Activated CD8-positive, alpha-beta T cell treated with anti-CD3 and anti-CD28 coated beads for 36 hours (primary cell): ENCODE measurements around the gene PPP1R26. TPM values are rescaled to one million over a fixed set of nuclear protein-coding genes. Genes with fewer than 3 reads are reported as not detected.
"Not testable (repeated sequence)": the region's sequence is repeated elsewhere in the genome, so short reads cannot be mapped to it uniquely, and the experiment has no call there.

Experiments
- ATAC-seq: fragments of 200-7000 bp; cut with Tn5 transposase; one replicate; pipeline ENCODE4 v1.10.0; 2021; ENCODE audit warnings: mild to moderate bottlenecking, moderate library complexity
- CTCF ChIA-PET: fragments of 350-600 bp; sonication (Branson Sonifier 250); formaldehyde crosslinking; loops from one replicate; lab custom pipeline; 2021; ENCODE audit warnings: antibody characterized with exemption; lab: Charles Lee
- POLR2A ChIA-PET: fragments of 350-600 bp; sonication (Branson Sonifier 250); formaldehyde crosslinking; loops from one replicate; lab custom pipeline; 2021; ENCODE audit warnings: antibody characterized with exemption; lab: Charles Lee
- DNase-seq: peaks from one replicate; pipeline ENCODE4 v3.0.0-alpha.2; 2020
- H3K27ac Mint-ChIP-seq: one replicate; pipeline ENCODE4 v1.8.0; 2021; ENCODE audit warnings: mild to moderate bottlenecking, mixed read lengths
- H3K27me3 Mint-ChIP-seq: one replicate; pipeline ENCODE4 v1.8.0; 2021; ENCODE audit warnings: mixed read lengths
- H3K36me3 Mint-ChIP-seq: one replicate; pipeline ENCODE4 v1.8.0; 2021; ENCODE audit warnings: low read depth, mixed read lengths
- H3K4me1 Mint-ChIP-seq: one replicate; pipeline ENCODE4 v1.8.0; 2021; ENCODE audit warnings: low read depth, mixed read lengths
- H3K4me3 Mint-ChIP-seq: one replicate; pipeline ENCODE4 v1.8.0; 2021; ENCODE audit warnings: mild to moderate bottlenecking, moderate library complexity, mixed read lengths
- H3K9me3 Mint-ChIP-seq: one replicate; pipeline ENCODE4 v1.8.0; 2021; ENCODE audit warnings: mixed read lengths
- intact Hi-C: fragments of 100-400 bp; cut with micrococcal nuclease; formaldehyde crosslinking; loops from one replicate; pipeline ENCODE4 v1.10.0; 2022
- total RNA-seq, 2 experiments: library from RNA; stranded (reverse); gene quantifications; one replicate each; pipeline ENCODE4 v1.2.3, GENCODE V29; 2021
- TF ChIP-seq, protein P1 (sequence below): fragments of 200-600 bp; IDR thresholded peaks from one replicate; pipeline ENCODE4 v1.8.0; 2022; ENCODE audit warnings: antibody characterized with exemption, mild to moderate bottlenecking

Gene PPP1R26
- total RNA-seq, 2 experiments from 2014 or later = 0.54 to 0.58 TPM

DNA sequence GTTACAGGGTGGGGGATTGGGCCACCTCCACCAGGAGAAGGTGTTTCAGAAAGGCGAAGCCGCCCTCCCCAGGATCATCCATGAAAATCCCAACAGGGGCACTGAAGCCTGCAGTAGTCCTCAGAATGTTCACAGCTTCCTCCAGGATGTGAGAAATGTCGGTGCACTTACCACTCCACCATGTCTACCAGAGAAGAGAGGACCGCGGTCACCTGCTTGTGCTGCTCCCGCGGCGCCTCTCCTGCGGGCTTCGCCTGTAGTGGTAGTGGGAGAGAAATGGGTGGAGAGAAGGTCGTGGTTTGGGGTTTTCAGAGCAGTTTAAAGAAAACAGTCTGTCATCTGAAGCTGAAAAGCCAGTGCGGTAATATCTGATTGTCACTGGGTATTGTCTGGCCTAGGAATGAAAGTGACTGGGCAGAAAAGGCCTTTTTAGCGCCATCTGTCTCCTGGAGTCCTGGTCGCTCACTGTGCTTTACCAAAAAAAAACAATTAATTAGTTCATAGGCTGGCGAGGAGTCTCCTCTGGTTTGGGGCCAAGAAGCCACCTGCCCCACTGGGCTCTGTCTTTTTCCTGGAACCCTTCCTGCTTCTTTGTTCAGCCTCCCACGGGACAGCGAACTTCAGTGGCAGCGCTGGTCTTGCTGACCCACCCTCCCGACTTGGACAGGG, 23.0 kb upstream of the PPP1R26 start:
- POLR2A ChIA-PET = no interaction called here
- no peak overlapping the region for H3K4me3 Mint-ChIP-seq
- H3K27ac Mint-ChIP-seq = no peak overlapping the region
- H3K36me3 Mint-ChIP-seq = no peaks in the 10 kb centered on the region
- H3K4me1 Mint-ChIP-seq = no peaks in the 10 kb centered on the region
- H3K27me3 Mint-ChIP-seq = peaks cover 27% of the 10 kb centered on the region
- ATAC-seq (no peak), DNase-seq (no peak)
- TF ChIP-seq, protein P1, sequence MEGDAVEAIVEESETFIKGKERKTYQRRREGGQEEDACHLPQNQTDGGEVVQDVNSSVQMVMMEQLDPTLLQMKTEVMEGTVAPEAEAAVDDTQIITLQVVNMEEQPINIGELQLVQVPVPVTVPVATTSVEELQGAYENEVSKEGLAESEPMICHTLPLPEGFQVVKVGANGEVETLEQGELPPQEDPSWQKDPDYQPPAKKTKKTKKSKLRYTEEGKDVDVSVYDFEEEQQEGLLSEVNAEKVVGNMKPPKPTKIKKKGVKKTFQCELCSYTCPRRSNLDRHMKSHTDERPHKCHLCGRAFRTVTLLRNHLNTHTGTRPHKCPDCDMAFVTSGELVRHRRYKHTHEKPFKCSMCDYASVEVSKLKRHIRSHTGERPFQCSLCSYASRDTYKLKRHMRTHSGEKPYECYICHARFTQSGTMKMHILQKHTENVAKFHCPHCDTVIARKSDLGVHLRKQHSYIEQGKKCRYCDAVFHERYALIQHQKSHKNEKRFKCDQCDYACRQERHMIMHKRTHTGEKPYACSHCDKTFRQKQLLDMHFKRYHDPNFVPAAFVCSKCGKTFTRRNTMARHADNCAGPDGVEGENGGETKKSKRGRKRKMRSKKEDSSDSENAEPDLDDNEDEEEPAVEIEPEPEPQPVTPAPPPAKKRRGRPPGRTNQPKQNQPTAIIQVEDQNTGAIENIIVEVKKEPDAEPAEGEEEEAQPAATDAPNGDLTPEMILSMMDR = no peak
- intact Hi-C loops = no loop called here
- CTCF ChIA-PET = no interaction called here
- H3K9me3 Mint-ChIP-seq = no peaks in the 10 kb centered on the region

DNA sequence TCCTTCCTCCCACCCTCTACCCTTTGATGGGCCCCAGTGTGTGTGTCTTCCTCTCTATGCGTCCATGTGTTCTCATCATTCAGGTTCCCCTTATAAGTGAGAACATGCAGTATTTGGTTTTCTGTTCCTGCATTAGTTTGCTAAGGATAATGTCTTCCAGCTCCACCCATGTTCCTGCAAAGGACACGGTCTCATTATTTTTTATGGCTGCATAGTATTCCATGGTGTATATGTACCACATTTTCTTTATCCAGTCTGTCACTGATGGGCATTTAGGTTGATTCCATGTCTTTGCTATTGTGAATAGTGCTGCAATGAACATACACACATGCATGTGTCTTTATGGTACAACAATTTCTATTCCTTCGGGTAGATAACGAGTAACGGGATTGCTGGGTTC, 21.1 kb upstream of the PPP1R26 start:
- POLR2A ChIA-PET = interaction anchor here (0.7 kb wide), 1 partner anchor 10 kb away, joined by 3 read pairs; no protein-coding TSS in a partner anchor
- H3K27ac Mint-ChIP-seq, H3K36me3 Mint-ChIP-seq, intact Hi-C loops, ATAC-seq, DNase-seq, H3K4me1 Mint-ChIP-seq, H3K4me3 Mint-ChIP-seq, CTCF ChIA-PET, H3K9me3 Mint-ChIP-seq: not testable (repeated sequence)
- H3K27me3 Mint-ChIP-seq = peaks cover 27% of the 10 kb centered on the region

DNA sequence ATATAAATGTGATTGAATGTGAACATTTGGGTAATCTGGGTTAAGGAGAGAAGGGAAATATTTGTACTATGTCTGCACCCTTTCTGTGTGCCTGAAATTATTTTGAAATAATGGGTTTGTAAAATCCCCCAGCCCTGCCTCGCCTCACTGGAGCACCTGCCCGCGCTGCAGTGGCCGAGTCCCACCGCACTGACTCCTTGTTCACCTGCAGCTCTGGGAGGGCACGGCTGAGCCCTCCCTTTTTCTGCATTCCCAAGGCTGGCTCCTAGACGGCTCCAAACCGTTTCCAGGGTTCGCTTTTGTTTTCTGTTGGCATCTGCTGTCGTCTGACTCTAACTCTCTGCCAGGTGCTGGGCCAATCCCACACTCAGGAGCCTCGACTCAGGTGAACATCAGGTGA, 17.6 kb upstream of the PPP1R26 start:
- TF ChIP-seq, protein P1 = no peak
- no peak for DNase-seq
- no peak overlapping the region for H3K4me3 Mint-ChIP-seq

DNA sequence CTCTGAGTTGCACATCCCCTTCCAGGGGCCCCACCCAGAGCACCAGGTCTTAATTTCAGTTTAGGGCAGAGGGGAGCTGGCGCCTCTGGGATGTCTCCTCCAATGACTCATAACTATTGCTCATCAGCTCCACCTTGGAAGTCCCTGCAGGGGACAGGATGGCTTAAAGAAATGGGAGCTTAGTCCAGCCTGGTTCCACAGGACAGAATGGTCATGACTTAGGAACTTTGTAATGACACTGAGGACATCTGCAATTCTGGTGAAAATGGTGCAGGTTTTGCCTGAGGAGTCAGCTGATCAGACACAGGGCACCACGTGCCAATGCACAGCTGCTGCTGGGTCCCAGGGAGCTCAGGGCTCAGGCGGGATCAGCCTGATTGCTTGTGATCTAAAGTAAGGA, 16.4 kb upstream of the PPP1R26 start:
- TF ChIP-seq, protein P1 = no peak
- H3K36me3 Mint-ChIP-seq = no peaks in the 10 kb centered on the region
- ATAC-seq (no peak), DNase-seq (no peak)
- H3K9me3 Mint-ChIP-seq = no peaks in the 10 kb centered on the region
- H3K4me1 Mint-ChIP-seq = no peaks in the 10 kb centered on the region
- H3K27ac Mint-ChIP-seq = no peak overlapping the region
- POLR2A ChIA-PET = no interaction called here
- intact Hi-C loops = no loop called here
- no peak overlapping the region for H3K4me3 Mint-ChIP-seq
- H3K27me3 Mint-ChIP-seq = peaks cover 23% of the 10 kb centered on the region
- CTCF ChIA-PET = no interaction called here

More for the DNA sequence above, 17.6 kb upstream of the PPP1R26 start:
- Mint-ChIP-seq H3K27ac (no peak overlapping the region), H3K9me3 (no peaks in the 10 kb centered on the region), H3K4me1 (no peaks in the 10 kb centered on the region), H3K27me3 (peaks cover 22% of the 10 kb centered on the region), H3K36me3 (no peaks in the 10 kb centered on the region)
- no peak for ATAC-seq
- ChIA-PET CTCF (no interaction called here), POLR2A (no interaction called here)
- intact Hi-C loops = no loop called here

DNA sequence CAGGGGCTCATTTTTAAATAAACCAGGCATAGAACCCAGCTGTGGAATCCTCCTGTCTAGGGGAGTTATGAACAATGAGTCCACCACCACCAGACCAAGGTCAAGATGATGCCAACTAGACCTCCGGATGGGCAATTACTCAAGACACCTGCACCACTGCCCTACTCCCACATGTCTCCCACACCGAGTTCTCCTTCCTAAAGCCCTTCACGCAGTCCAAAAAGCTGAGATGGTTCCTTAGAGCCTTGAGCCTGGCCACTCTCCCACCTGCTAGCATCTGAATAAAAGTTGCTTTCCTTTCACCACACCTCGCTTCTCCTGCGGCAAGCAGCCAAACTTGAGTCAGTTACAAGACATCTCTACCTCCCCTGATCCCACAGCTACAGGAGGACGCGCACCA, 15.4 kb upstream of the PPP1R26 start:
- intact Hi-C loops = no loop called here
- CTCF ChIA-PET = no interaction called here
- ATAC-seq = no peak
- TF ChIP-seq, protein P1 = no peak
- Mint-ChIP-seq H3K27me3 (peaks cover 23% of the 10 kb centered on the region), H3K9me3 (no peaks in the 10 kb centered on the region), H3K4me1 (peaks cover 5% of the 10 kb centered on the region), H3K27ac (no peak overlapping the region), H3K4me3 (no peak overlapping the region), H3K36me3 (no peaks in the 10 kb centered on the region)
- DNase-seq = no peak
- POLR2A ChIA-PET = no interaction called here
